Uterus (tissue), 4 donors: ENCODE measurements around the gene PRRG2. TPM values are rescaled to one million over a fixed set of nuclear protein-coding genes. Genes with fewer than 3 reads are reported as not detected.

Experiments used
- DNase-seq, 2 donors: peaks; one replicate each; pipeline ENCODE4 v3.0.0-alpha.2; 2019 to 2020
- H3K27ac ChIP-seq, 2 donors: fragments of 200-600 bp; sonication (generic); 1 replicate in 1 of 2; 2 replicates in 1 of 2; pipeline ENCODE4 v1.5.1; 2016 to 2018
- H3K27me3 ChIP-seq, 2 donors: fragments of 200-600 bp; sonication (generic); one replicate each; pipeline ENCODE4 v1.5.1; 2018 to 2019; ENCODE audit warnings: control low read depth in 1 of 2
- H3K36me3 ChIP-seq, 2 donors: fragments of 200-600 bp; sonication (generic); one replicate each; pipeline ENCODE4 v1.5.1; 2019; ENCODE audit warnings: control low read depth in 1 of 2
- H3K4me1 ChIP-seq, 2 donors: fragments of 200-600 bp; sonication (generic); one replicate each; pipeline ENCODE4 v1.5.1; 2018 to 2019; ENCODE audit warnings: control low read depth in 1 of 2
- H3K4me3 ChIP-seq, 2 donors: fragments of 200-600 bp; sonication (generic); 1 replicate in 1 of 2; 2 replicates in 1 of 2; pipeline ENCODE4 v1.5.1; 2018 to 2019; ENCODE audit warnings: mild to moderate bottlenecking in 1 of 2
- H3K9me3 ChIP-seq, 2 donors: fragments of 200-600 bp; sonication (generic); one replicate each; pipeline ENCODE4 v1.5.1; 2019; ENCODE audit warnings: control low read depth in 1 of 2
- CTCF ChIP-seq, 4 experiments: fragments of 200-600 bp in 2 of 4; fragments of 450-650 bp in 2 of 4; sonication (generic) in 2 of 4; IDR thresholded peaks; one replicate each; pipeline ENCODE4 v1.5.1; 2016 to 2019; ENCODE audit warnings: antibody characterized with exemption in 4 of 4, mild to moderate bottlenecking in 2 of 4, moderate library complexity in 1 of 4
- POLR2A ChIP-seq, 2 donors: fragments of 450-650 bp; IDR thresholded peaks; one replicate each; pipeline ENCODE4 v1.6.1; 2016; ENCODE audit warnings: antibody characterized with exemption in 2 of 2, mild to moderate bottlenecking in 1 of 2, moderate library complexity in 1 of 2
- intact Hi-C: fragments of 100-400 bp; cut with DNase I; formaldehyde crosslinking; loops from one replicate; pipeline ENCODE4 v1.15.1; 2023; ENCODE audit warnings: low total_unique reads
- total RNA-seq, 4 donors: library from RNA; depleted of rRNA in 3 of 4; stranded (reverse); fragments of >200 nt in 3 of 4; gene quantifications; one replicate each; pipeline versions ENCODE4 v1.1.0 to v1.2.4, GENCODE V29; 2014 to 2023
- donor health status: DM: yes; HTN: yes; CAD: no.

PRRG2 gene
- total RNA-seq, 4 donors from 2014 or later = 0.95 to 1.4 TPM; not detected in 2

- TF ChIP-seq CTCF (IDR thresholded peaks at IDR 0.05) = no peak
- TF ChIP-seq POLR2A (IDR thresholded peaks at IDR 0.05) = no peak
- Histone ChIP-seq H3K4me1 (peaks cover 0 to 9% of the 10 kb centered on the region in 2 donors), H3K36me3 (no peaks in the 10 kb centered on the region), H3K9me3 (no peaks in the 10 kb centered on the region), H3K27ac (no peak overlapping the region), H3K27me3 (no peaks in the 10 kb centered on the region), H3K4me3 (no peak overlapping the region)
- DNase-seq = no peak
- intact Hi-C loops = no loop called here
These were observed 14.1 kb downstream of the PRRG2 start for GRCh38 chr19:49594993-49595818.

GRCh38 chr19:49595819-49596404 is 14.8 kb downstream of the PRRG2 start:
- DNase-seq = peak in 1 of 2 donors; percentile 24
- Histone ChIP-seq H3K27me3 (no peaks in the 10 kb centered on the region), H3K36me3 (no peaks in the 10 kb centered on the region), H3K9me3 (no peaks in the 10 kb centered on the region), H3K27ac (no peak overlapping the region), H3K4me3 (no peak overlapping the region), H3K4me1 (peaks cover 0 to 9% of the 10 kb centered on the region in 2 donors)
- TF ChIP-seq CTCF (IDR thresholded peaks at IDR 0.05) = no peak
- intact Hi-C loops = no loop called here

GRCh38 chr19:49596407-49596806 is 15.3 kb downstream of the PRRG2 start:
- no peak for DNase-seq

GRCh38 chr19:49596954-49597702 is 16.0 kb downstream of the PRRG2 start:
- H3K36me3 ChIP-seq = no peaks in the 10 kb centered on the region
- no peak overlapping the region for H3K27ac ChIP-seq
- no peak for DNase-seq
- H3K4me1 ChIP-seq = peaks cover 0 to 9% of the 10 kb centered on the region in 2 donors
- no peak for TF ChIP-seq POLR2A (IDR thresholded peaks at IDR 0.05)
- TF ChIP-seq CTCF (IDR thresholded peaks at IDR 0.05) = no peak
- intact Hi-C loops = no loop called here
- no peak overlapping the region for H3K4me3 ChIP-seq
- no peaks in the 10 kb centered on the region for H3K9me3 ChIP-seq
- no peaks in the 10 kb centered on the region for H3K27me3 ChIP-seq

More at GRCh38 chr19:49596407-49596806, 15.3 kb downstream of the PRRG2 start:
- no peaks in the 10 kb centered on the region for H3K27me3 ChIP-seq
- intact Hi-C loops = no loop called here
- no peak overlapping the region for H3K27ac ChIP-seq
- no peaks in the 10 kb centered on the region for H3K9me3 ChIP-seq
- H3K4me1 ChIP-seq = peaks cover 0 to 9% of the 10 kb centered on the region in 2 donors
- TF ChIP-seq POLR2A (IDR thresholded peaks at IDR 0.05) (no peak), CTCF (IDR thresholded peaks at IDR 0.05) (no peak)
- H3K36me3 ChIP-seq = no peaks in the 10 kb centered on the region
- no peak overlapping the region for H3K4me3 ChIP-seq

- intact Hi-C loops = no loop called here
- H3K9me3 ChIP-seq = no peaks in the 10 kb centered on the region
- no peak overlapping the region for H3K27ac ChIP-seq
- H3K4me1 ChIP-seq = peaks cover 0 to 6% of the 10 kb centered on the region in 2 donors
- no peak overlapping the region for H3K4me3 ChIP-seq
- no peak for TF ChIP-seq POLR2A (IDR thresholded peaks at IDR 0.05)
- no peak for TF ChIP-seq CTCF (IDR thresholded peaks at IDR 0.05)
- DNase-seq = no peak
- no peaks in the 10 kb centered on the region for H3K36me3 ChIP-seq
- H3K27me3 ChIP-seq = no peaks in the 10 kb centered on the region
These were observed 16.5 kb downstream of the PRRG2 start for GRCh38 chr19:49597703-49597974.
